ENCODE measurements around the gene FECH.

- TF ChIP-seq ZNF512 (tag; IDR thresholded peaks at IDR 0.05) (no peak), PML (IDR thresholded peaks at IDR 0.05; ENCODE audit: low read length) (no peak), CREM (IDR thresholded peaks at IDR 0.05; ENCODE audit: low read depth) (no peak), ZNF561 (CRISPR knock-in tag; conservative IDR thresholded peaks at IDR 0.05) (no peak)
Observed at GRCh38 chr18:57619876-57620275, 33.4 kb upstream of the FECH start.
